Kidney tubule cell (primary cell): ENCODE results near the gene THRB.

Source experiments
- DNase-seq: peaks from one replicate; pipeline ENCODE4 v3.0.0-alpha.2; 2018; ENCODE audit warnings: low spot score

THRB gene

DNA sequence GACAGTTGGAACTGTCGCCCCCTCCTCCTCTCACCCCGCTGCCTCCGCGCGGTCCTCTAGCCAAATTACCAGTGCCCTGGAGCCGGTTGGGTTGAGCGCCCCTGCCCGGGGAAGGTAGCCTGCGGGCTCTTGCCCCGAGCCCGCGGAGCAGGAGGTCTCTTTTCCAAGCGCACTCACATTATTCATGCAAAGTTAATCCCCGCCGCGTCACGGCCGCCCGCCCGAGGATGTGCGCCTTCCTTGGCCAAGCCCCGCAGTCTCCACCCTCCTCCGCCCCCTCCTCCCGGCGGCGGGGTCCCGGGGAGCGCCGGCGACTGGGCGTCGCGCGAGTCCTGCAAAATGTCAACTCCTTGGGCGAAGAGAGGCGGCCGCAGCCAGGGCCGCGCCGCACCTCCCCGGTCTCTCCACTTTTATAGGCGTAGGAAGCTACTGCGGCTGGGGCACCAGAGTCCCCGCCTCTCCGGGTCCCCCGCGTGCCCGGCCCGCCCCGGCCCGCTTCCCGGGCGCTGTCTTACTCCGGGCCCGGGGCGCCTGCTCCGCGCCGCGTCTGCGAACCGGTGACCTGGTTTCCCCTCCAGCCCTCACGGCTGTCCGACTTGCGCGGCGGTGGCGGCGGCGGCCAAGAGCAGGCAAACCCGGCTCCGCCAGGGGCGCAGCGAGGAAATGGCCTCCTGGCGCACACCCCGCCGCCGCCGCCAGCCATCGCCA lies at the start of gene THRB:
THRB (minus strand) TSS at position 233 of the 708 bp plus-strand sequence.
- DNase-seq = peak; percentile 87

DNA sequence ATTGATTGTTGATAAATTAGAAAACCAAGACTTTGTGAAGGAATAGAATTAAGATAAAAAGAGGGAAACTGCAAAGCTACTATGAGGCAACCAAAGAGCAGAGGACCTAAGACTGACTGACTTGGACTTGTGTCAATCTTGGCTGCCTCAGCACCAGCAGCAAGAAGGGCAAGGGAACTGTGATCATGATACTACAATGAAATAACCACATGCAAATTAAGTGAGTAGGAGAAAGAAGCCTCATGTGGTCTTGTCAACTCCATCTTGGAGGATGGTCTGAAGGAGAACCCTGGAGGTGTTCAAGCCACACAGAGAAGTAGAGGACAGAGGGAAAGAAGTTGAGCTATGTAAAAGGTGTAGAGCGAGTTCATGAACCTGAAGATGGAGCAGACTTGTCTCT lies 47.3 kb upstream of the THRB start:
- no peak for DNase-seq

DNA sequence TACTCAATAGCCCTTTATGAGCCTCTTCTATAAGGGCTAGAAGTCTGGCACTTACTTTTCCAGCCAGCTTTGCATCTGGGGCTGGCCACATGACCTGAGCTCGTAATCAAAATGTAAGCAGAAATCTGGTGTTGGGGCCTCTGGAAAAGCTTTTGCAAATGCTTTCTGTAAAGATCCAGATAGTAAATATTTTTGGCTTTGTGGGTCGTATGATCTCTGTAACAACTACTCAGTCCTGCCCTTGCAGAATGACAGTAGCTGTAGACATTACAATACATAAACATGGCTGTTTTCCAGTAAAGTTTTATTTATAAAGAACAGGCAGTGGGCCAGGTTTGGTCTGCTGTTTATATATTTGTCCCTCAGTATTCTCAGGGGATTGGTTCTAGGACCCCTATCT lies 46.2 kb upstream of the THRB start:
- DNase-seq = no peak

DNA sequence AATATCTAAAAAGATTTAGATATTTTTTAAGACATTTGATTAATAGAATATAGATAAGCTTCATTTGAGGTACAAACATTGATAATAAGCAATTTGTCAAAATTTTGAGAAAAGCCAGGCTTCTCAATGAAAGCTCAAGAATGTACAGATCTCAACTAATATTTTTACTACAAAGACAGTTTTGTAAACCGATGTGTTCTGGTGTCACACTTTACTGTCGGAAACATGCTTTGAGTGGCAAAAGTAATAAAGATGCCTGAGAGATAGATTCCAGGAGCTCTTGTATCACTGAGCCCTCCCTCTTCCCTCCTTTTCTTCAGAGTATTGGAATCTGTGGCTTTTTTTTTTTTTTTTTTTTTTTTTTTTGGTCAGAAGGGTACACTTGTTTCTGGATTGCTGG lies 45.0 kb upstream of the THRB start:
- no peak for DNase-seq

DNA sequence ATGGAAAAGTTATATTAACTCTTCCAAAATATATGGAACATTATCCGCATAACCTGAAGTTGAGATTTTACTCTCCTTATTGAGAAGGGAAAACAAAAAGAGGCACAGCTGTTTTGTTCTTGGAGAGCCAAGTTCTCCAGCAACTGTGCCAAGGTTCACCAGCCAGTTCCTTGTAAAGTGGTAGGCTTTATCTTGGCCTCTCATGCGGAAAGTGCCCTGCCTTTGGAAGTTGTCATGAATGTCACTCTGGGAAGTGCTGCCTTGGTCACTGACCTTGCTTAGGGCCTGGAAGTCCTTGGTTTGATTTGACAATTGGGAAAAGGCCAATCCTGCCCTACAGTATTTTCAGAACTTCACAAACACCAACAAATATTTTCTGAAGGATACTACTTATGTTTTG lies 44.2 kb upstream of the THRB start:
- no peak for DNase-seq

DNA sequence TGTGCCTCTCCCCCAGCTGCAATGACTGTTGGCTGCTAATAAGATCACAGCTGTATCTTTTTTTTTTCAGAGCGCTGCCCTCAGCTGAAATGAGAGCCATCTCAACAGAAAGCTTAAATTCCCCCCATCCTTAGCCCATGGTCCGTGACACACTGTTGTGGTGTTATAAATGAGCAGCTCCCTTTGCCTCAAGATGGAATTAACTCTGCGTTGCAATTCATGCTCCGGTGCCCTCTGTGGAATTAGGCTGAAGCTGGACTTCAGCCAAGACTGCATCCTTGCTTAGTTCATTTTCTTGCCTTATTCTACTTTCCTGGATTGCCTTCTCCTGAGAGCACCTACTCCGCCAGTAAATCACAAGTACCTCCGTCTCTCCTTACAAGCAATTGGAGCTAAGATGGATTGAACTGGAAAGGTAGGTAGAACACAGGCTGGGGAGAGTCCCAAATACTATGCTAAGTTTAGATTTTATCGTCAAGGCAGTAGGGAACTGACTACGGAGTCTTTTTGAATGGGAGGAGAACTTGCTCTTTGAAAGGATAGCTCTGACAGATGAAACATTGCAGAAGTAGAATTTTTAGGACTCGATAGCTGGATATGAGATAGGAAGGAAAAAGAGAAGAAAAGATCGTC lies 39.0 kb upstream of the THRB start:
- DNase-seq = peak; percentile 74

DNA sequence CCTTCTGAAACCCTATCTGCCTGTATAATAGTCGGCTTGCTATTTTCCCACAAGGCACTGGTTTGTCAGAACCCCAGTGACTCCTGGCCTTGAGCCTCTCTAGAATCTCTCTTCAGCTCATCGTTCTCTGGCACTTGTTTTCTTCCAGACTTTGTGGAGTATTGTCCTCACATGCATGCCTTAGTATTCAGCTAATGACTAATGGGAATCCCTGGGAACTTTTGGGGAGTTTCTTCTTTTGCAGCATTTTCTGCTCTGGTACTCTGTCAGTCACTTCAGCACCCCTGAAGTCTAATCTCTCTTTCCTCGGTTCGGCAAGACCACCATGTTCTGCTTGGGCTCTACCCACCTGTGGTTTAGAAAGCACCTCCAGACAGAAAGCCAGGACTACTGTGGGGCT lies 35.8 kb upstream of the THRB start:
- DNase-seq = no peak

DNA sequence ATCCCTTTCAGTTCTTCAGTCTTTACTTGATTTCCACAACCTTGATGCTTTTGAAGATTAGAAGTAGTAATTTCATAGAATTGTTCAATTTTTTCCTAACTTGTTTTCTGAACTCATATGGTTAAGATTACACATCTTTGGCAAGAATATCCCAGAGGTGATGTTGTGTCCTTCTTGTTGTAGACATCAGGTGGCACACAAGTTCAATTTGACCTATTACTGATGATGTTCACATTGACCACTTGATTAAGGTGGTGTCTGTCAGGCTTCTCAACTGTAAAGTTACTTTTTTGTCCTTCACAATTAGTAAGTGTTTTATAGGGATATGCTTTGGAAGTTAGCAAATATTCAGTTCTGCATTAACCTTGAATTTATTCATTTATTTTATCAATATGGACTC lies 34.6 kb upstream of the THRB start:
- DNase-seq = no peak

DNA sequence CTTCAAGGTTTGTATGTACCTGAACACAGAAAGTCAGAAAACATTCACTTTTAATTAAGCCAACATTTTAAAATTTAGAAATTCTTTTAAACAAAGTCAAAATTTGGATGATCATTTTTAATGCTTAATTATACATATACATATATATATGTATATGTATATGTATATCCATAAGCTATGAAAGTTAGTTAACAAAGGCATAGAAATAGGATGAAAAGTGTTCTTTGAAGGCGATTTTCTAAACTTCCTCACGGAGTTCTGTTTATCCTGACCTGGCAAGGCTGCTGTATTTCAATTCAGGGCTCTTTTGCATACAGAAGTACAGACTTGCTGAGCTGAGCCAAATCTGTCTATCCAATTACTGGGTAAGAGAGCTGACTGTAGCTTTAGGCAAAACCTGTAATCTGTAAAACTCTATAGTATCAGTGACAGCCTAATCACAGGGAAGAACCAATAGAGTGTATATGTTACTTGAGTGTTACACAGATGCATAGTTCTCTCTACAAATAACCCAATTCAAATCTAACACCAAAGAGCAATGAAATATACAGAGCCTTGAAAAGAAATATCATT lies 32.1 kb upstream of the THRB start:
- no peak for DNase-seq

DNA sequence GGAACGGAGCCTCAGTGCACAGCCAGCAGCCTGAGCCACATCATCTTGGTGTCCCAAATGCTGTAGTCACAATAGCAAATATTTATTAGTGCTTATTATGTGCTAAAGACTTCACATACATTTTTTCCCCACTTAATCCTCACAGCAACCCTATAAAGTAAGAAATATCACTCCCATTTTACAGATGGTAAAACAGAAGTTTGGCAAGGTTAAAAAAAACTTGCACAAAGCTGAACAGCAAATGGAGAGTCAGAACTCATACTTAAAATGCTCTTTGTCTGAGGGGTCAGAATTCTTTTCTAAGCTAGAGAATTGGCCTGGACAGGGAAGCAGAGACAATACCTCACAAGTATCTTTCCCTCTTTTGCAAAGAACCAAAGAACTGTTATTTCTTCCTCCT lies 30.9 kb upstream of the THRB start:
- DNase-seq = no peak

DNA sequence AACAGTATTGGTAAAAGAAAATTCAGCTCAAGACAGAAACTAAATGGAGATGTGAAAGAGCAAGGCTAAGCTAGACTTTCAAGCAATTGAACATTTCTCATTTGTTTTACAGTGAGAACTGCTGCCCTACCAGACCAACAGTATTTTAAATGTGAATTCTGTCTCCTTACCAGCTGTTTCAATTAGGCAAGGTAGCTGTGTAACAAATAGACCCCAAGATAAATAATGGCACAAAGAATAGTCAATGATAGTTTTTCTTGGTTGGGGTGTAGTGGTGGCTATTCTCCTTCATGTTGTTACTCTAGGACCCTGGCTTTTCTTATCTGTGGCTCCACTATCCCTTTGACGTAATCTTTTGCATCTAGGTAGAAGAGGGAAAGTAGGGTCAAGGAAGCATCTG lies 30.4 kb upstream of the THRB start:
- DNase-seq = no peak

DNA sequence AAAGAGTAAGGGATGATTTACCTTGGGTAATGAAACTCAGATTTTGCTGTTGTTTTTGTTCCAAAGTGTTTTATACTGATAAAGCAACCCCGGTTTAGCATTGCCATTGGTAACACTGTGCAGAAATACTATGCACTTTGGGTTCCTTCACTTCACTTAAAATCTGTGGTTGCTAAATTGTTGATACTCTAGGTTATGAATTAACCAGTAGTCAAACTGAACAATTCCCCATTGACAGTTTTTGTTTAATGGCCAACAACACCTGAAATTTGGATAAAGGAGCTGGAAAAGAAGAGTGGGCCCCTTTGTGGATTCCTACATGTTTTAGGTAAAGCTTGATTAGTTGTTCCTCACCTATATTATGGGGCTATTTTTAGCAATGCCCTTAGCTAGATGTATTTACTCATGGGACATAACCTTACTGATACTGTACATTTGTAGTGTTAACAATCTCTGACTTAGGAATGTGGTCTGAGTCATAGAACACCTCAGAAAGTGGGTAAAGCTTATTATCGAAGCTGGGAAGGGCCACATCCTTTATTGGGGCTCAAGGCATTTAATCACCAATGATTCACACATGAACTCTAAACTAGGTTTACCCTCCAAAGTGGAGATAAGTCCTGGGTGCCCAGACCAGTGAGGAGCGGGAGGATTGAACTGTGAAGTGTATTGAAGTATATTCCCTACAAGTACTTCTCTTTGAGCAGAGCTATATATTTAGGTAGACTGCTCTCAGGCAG lies 29.5 kb upstream of the THRB start:
- DNase-seq = peak; percentile 69

DNA sequence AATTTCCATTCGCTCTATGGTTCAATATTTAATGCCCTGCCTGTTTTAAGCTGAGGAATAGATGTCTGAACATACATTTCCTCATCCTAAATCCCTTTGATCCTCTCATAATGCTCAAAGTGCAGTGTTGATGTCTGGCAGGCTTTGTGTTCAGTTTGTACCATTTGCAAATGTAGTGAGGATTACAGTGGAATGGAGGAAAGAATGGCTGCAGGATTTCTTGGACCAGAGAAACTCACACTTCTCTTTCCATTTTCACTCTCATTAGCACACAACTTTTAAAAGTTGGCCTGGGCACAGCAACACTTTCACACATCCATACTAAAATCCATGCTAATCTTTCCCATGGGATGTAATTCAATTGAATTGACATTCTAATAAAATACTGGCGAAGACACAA lies 28.6 kb upstream of the THRB start:
- no peak for DNase-seq

DNA sequence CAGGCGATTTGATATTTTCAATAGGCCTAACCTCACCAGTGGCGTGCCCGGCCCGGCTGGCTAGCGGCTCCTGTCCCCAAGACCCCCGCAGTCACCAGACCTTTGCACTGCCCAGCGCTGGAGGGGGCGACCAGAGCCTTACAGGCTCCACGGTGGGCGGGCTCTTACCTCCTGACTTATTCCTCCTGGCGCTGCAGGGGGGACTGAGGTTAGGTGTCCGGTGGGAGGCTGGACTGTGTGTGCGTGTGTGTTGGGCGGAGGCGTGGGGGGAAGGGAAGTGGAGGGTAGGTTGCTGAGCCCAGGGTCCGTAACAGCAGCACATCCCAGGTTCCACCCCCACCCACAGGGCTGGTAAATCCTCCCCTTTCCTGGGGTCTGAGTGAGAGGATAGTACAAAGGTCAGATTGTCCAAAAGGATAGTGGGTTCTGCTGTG lies 27.5 kb upstream of the THRB start:
- DNase-seq = peak; percentile 20

DNA sequence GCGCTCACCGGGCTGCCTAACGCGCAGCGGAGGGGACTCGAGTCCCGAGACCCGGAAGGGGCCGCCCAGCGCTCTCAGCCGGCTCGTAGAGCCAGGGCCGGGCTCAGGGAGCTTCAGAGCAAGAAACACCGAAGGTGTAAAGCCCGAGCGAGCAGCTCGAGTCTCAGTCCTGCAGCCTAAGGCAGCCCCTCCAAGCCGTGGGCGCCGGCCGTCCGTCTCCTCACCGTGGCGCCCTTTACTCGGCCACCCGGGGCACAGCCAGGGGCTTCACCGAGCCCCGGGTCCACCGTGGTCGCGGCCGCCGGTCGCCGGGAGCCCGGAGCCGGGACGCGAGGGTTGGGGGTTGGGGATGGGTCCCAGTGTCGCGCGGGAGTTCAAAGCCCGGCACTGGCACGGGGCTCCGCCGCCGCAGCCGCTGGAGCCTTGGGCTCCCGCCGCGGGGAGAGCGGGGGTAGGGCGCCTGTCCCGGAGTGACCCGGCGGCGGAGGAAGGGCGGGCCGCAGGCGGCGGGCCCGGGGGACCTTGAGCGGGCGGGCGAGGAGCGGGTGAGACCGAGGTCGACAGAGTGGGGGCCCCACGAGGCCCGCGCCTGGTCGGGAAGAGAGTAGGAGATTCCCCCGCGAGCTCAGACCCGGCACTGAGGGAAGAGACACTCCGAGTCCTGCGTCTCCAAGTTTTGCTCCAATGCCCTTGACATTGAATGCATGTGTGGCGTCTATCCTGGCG lies 26.9 kb upstream of the THRB start:
- peak; percentile 62 for DNase-seq

DNA sequence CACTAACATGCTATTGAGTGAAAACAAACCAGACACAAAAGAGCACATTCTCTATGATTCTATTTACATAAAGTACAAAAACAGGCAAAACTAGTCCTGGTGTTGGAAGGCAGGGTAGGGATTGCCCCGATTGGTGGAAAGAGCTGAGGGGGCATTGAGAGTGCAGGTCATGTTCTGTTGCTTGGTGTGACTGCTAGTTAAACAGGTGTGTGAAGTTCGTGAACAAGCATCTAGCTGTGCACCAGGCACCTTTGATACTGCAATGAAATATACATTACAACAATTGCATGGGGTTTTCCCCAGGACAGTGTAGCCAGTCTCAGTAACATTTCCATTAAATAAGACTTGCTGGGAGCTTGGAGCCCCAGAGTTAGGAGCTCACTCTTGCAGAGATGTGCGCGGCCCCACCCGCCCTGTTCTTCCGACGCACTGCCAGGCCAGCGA lies 26.3 kb upstream of the THRB start:
- no peak for DNase-seq

DNA sequence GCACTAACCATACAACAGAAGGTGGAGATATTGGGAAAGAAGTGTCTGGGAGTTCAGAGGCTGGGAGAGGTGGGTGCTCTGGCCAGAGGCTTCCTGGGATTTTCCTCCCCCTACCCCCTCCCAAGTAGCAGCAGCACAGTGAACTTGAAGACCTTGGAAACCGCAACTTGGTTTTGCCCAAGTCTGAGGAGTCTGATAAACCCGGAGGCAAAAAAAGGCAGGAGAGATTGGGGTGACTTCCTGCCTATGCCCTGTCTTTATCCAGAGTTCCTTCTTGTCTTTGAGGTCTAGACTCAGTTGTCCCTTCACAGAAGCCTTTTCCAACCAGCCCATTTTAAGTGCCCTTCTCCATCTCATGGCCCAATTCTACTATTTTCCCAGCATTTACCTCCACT lies 25.4 kb upstream of the THRB start:
- DNase-seq = no peak

DNA sequence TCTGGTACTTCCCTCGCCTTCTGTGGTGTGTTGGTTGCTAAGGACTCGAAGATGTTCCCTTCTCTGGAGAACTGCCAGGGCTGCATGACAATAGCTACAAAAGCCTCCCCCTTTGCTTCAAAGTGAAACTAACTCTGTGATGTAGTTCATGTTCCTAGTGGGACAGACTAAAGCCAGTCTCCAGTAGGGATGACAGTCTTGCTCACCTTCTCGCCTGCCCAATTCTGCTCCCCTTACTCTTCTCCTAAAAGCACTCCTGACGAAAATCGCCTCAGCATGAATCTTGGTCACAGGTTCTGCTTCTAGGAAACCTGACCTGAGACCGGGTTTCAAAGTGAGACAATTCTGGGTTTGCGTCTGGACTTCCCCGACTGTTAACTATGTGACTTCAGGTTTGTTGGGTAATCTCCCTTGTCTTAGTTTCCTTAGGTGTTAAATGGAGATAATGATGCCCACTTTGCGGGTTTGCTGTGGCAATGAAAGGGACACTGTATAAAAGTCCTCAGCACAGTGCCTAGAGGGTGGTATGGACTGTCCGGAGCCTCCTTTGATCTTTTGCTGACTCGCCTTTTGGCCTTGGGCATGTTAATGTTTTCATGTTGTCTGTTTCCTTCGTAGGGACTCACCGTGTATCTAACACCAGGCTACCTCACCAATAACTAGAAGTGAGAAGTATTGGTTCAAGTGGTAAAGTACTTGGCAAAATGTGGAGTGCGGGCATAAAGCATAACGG lies 24.9 kb upstream of the THRB start:
- peak; percentile 49 for DNase-seq

DNA sequence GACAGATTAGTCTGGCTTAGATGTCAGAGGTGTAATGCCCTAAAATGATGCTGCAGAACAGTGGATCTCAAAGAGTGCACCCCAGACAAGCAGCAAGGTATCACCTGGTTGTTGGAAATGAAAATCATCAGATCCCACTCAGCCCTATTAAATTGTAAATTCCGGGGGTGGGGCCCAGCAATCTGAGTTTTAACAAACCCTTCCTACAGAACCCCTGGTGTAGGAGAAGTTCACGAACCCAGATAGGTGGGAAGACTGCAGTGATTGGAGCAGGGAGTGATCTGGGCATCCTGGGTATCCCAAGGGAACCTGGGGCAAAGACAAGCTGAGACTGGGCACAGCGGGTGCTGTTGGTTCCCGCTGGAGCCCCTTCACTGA lies 24.3 kb upstream of the THRB start:
- no peak for DNase-seq

DNA sequence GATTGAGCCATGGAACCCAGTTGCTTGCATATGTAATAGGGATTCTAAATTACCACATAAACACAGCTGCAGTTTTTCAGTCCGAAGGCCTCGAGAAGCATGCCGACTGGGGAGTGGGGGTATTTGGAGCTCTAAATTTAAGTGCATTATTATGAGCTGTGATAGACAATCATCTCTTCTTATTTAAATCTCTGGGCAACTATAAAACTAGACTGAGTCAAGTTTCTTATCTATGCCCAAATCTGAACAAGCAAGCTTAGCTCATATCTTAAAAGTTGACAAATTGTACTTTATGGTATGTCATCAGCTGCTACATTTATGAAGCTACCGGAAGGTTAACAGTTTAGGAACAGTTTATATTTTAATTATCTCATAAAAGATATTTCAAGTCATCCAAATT lies 19.5 kb upstream of the THRB start:
- DNase-seq = no peak

DNA sequence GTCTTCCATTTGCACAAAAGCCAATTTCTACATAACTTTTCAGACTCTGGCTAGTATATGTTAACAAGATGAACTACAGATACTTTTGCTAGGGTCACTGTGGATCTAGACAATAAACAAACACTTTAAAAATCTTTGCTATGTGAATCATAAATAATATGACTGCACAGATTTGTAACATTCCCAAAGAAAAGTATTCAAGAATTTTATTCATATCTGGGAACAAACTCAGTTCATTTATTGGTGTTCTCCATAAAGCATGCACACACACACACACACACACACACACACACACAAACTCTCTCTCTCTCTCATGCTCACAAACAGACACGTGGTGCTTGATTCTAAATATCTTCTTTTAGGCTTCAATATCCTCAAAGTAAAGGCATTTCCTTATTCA lies 18.8 kb upstream of the THRB start:
- no peak for DNase-seq
